ENCODE results near the gene ABHD12B. TPM values are rescaled to one million over a fixed set of nuclear protein-coding genes. Genes with fewer than 3 reads are reported as not detected.

ABHD12B gene
- total RNA-seq, 1 donor from 2014 or later = not detected

DNA sequence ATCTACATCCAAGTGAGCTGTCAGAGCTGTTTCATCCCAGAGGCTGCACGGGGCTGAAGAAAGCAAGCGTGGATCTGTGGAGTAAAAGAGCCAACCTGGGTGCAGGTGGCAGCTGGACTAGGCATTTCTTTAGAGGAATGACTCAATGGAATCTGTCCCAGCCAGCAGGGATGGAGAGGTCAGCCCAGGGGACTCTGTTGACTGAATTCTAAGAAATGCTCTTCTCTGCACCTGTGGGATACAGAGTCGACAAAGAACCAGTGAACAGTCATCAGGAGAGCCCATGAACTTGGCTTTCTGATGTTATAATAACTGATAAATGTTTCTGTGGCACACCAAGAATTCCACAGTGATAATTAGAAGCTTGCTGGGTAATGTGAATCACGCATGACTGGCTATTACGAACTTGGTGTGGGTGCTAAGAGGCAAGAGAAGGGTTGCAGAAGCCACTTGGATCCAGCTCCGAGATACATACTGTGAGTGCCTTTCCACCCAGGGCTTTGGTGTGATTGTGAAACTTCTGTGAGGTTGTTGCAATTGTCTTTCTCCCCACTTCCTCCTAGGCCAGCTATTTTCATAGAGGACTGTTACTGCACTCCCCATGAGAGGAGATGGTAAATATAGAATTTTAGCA, 56.3 kb downstream of the ABHD12B start:
- intact Hi-C loops (cut with DNase I) = no loop called here
- Histone ChIP-seq H3K4me3 (no peak overlapping the region), H3K27ac (no peak overlapping the region), H3K27me3 (no peaks in the 10 kb centered on the region), H3K4me1 (no peaks in the 10 kb centered on the region), H3K9me3 (no peaks in the 10 kb centered on the region), H3K36me3 (peaks cover 25 to 58% of the 10 kb centered on the region in 2 donors)
- TF ChIP-seq, protein P1, sequence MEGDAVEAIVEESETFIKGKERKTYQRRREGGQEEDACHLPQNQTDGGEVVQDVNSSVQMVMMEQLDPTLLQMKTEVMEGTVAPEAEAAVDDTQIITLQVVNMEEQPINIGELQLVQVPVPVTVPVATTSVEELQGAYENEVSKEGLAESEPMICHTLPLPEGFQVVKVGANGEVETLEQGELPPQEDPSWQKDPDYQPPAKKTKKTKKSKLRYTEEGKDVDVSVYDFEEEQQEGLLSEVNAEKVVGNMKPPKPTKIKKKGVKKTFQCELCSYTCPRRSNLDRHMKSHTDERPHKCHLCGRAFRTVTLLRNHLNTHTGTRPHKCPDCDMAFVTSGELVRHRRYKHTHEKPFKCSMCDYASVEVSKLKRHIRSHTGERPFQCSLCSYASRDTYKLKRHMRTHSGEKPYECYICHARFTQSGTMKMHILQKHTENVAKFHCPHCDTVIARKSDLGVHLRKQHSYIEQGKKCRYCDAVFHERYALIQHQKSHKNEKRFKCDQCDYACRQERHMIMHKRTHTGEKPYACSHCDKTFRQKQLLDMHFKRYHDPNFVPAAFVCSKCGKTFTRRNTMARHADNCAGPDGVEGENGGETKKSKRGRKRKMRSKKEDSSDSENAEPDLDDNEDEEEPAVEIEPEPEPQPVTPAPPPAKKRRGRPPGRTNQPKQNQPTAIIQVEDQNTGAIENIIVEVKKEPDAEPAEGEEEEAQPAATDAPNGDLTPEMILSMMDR (IDR thresholded peaks at IDR 0.05) = no peak
- DNase-seq (ENCODE audit: low spot score in 2 of 2) = no peak

DNA sequence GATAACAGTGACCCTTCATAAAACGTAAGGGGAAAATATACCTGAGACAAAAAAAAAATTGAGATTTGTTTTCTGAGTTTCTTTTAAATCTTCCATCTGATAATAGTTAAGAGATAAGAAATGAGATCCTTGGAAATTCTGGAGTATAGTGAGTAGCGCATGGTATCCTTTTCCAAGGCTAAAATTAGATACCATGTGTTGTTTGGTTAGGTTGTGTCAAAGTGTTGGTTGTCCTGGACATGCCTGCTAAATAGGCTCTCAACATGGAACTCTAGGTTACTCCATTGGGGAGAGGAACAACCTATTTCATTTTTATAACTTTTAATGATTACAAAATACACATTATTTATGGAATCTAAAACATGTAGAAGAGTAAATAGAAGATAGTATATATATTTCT, 57.7 kb downstream of the ABHD12B start:
- TF ChIP-seq, protein P1 (IDR thresholded peaks at IDR 0.05) = no peak
- H3K4me3 ChIP-seq = no peak overlapping the region
- no peaks in the 10 kb centered on the region for H3K27me3 ChIP-seq
- peaks cover 23 to 55% of the 10 kb centered on the region in 2 donors for H3K36me3 ChIP-seq
- no peaks in the 10 kb centered on the region for H3K4me1 ChIP-seq
- intact Hi-C loops (cut with DNase I) = no loop called here
- H3K9me3 ChIP-seq = no peaks in the 10 kb centered on the region
- DNase-seq (ENCODE audit: low spot score in 2 of 2) = no peak
- no peak overlapping the region for H3K27ac ChIP-seq

DNA sequence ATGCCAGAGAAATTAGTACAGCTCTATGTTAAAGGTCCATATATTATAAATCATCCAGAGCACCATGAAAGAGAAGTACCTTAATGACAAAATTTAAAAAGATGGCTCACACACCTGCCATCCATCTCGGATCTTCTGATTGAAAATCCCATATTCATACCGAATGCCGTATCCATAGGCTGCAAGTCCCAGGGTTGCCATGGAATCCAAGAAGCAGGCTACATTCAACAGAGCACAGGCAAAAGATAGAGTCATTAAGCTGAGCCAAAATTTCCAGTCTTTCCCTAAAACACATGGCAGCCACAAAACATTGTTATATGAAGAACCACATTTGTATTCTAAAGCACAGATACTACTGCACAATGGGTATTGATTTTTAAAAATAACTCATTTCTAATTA, 59.7 kb downstream of the ABHD12B start:
- intact Hi-C loops (cut with DNase I) = no loop called here
- no peak for DNase-seq (ENCODE audit: low spot score in 2 of 2)
- H3K27ac ChIP-seq = no peak overlapping the region
- TF ChIP-seq, protein P1 (IDR thresholded peaks at IDR 0.05) = no peak
- no peaks in the 10 kb centered on the region for H3K4me1 ChIP-seq
- no peaks in the 10 kb centered on the region for H3K9me3 ChIP-seq
- H3K27me3 ChIP-seq = no peaks in the 10 kb centered on the region
- no peak overlapping the region for H3K4me3 ChIP-seq
- H3K36me3 ChIP-seq = peaks cover 23 to 56% of the 10 kb centered on the region in 2 donors

DNA sequence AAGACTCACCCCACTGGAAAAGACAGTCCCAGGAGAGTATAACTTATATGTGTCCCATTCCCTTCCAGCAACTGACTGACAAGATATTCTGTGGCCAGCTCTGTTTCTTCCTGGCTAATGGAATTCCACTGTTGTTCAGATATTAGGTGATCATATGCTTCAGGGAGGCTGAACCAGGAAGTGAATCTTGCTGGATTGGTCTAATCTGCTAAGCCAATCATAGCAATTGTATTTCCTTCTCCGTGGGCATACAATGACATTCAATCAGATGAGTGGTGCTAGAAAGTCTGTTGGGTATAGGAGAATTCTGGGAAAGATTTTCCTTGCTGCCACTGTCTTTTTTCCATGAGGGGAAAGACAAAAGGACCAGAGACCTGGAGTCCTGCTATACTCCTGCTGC, 60.3 kb downstream of the ABHD12B start:
- Histone ChIP-seq H3K9me3 (no peaks in the 10 kb centered on the region), H3K27me3 (no peaks in the 10 kb centered on the region), H3K4me1 (no peaks in the 10 kb centered on the region), H3K4me3 (no peak overlapping the region), H3K27ac (no peak overlapping the region), H3K36me3 (peaks cover 23 to 59% of the 10 kb centered on the region in 2 donors)
- TF ChIP-seq, protein P1 (IDR thresholded peaks at IDR 0.05) = no peak
- DNase-seq (ENCODE audit: low spot score in 2 of 2) = no peak
- intact Hi-C loops (cut with DNase I) = no loop called here

DNA sequence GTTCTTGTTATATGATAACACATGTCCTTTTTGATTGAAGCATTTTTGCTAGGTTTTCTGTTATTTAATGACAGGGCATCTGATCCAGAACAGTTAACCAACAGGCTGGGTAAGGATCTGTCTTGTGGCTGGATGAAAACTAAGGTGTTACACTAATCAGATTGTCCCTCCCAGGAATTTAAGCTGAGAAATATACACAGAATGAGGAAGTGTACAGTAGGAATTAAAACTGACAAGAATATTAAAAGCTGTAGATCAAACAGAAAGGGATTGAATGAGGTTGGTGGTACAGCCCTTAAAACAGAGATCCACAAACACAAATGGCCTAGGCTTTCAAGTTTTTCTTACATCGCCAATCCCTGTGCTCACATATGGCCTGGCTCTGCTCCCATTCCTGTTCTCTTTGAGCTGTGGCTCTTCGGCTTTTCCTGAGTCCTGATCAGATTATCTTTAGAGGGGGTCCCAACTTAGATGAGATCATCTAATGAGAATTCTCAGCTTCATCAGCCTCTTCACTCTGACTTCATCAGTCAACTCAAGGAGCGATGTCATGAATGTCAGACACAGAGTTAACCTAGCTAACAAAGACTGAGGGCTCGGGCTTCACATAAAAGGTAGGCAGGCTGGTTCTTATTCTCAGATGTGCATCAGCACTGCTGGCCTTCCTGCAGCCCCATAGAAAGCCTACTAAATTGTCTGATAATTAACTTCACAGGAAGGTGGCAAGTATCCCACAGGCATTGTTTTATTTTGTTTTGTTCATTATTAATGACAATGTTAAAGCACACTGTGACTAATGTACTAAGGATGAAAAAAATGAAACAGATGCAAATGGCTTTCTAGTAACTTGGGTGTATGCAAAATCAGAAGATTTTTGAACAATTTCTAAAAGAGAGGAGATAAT, 61.0 kb downstream of the ABHD12B start:
- Histone ChIP-seq H3K4me1 (no peaks in the 10 kb centered on the region), H3K4me3 (no peak overlapping the region), H3K27ac (no peak overlapping the region), H3K9me3 (no peaks in the 10 kb centered on the region), H3K36me3 (peaks cover 23 to 58% of the 10 kb centered on the region in 2 donors), H3K27me3 (no peaks in the 10 kb centered on the region)
- intact Hi-C loops (cut with DNase I) = no loop called here
- TF ChIP-seq, protein P1 (IDR thresholded peaks at IDR 0.05) = no peak
- no peak for DNase-seq (ENCODE audit: low spot score in 2 of 2)

Measured in ascending aorta (tissue), 2 donors.